ENCODE results near the gene ZNF593. TPM values are rescaled to one million over a fixed set of nuclear protein-coding genes. Genes with fewer than 3 reads are reported as not detected.
A peak's percentile ranks its signal among the peaks of the same experiment; 100 is the strongest.

The ZNF593 gene
- total and polyA plus RNA-seq, 4 experiments from 2014 or later = 10.7 to 32.9 (median 17.0) TPM

- intact Hi-C loops (cut with micrococcal nuclease) = no loop called here
- H3K4me1 Mint-ChIP-seq = peaks cover 5 to 11% (median 9%) of the 10 kb centered on the region in 4 donors
- POLR2A ChIA-PET (ENCODE audit: partially characterized antibody) = interaction anchor here (0.7 kb wide), 1 partner anchor 20 kb away, joined by 3 read pairs; no protein-coding TSS in a partner anchor
- H3K27me3 ChIP-seq (ENCODE audit: insufficient read depth, low read length) = no peaks in the 10 kb centered on the region
- no peak for DNase-seq
- no peak overlapping the region for H3K27ac ChIP-seq (ENCODE audit: low read depth, low read length)
- H3K4me1 ChIP-seq (ENCODE audit: insufficient read depth, low read length) = peaks cover 10% of the 10 kb centered on the region
- CTCF ChIA-PET (ENCODE audit: partially characterized antibody) = interaction anchor here (1.1 kb wide), 1 partner anchor 12 kb away, joined by 5 read pairs; no protein-coding TSS in a partner anchor
- no peak overlapping the region for H3K27ac Mint-ChIP-seq
- peaks cover 0 to 1% (median 0%) of the 10 kb centered on the region in 8 donors for H3K9me3 Mint-ChIP-seq
- no peaks in the 10 kb centered on the region for H3K27me3 Mint-ChIP-seq
- no peak overlapping the region for H3K4me3 ChIP-seq (ENCODE audit: low read length in 2 of 2)
- H3K4me3 Mint-ChIP-seq = no peak overlapping the region
- H3K9me3 ChIP-seq (ENCODE audit: control insufficient read depth in 1 of 2, low read length in 2 of 2) = no peaks in the 10 kb centered on the region
- no peaks in the 10 kb centered on the region for H3K36me3 Mint-ChIP-seq
- no peaks in the 10 kb centered on the region for H3K36me3 ChIP-seq (ENCODE audit: insufficient read depth, low read length)
Measured at GRCh38 chr1:26132834-26133167, 36.9 kb upstream of the ZNF593 start.

GRCh38 chr1:26134466-26134865 lies 35.2 kb upstream of the ZNF593 start:
- Mint-ChIP-seq H3K27me3 (no peaks in the 10 kb centered on the region), H3K36me3 (no peaks in the 10 kb centered on the region), H3K4me1 (peaks cover 6 to 8% (median 8%) of the 10 kb centered on the region in 4 donors), H3K9me3 (peaks cover 0 to 1% (median 0%) of the 10 kb centered on the region in 8 donors), H3K4me3 (no peak overlapping the region), H3K27ac (no peak overlapping the region)
- DNase-seq = no peak
- Histone ChIP-seq H3K4me3 (ENCODE audit: low read length in 2 of 2) (no peak overlapping the region), H3K27ac (ENCODE audit: low read depth, low read length) (no peak overlapping the region), H3K36me3 (ENCODE audit: insufficient read depth, low read length) (no peaks in the 10 kb centered on the region), H3K9me3 (ENCODE audit: control insufficient read depth in 1 of 2, low read length in 2 of 2) (no peaks in the 10 kb centered on the region), H3K27me3 (ENCODE audit: insufficient read depth, low read length) (no peaks in the 10 kb centered on the region), H3K4me1 (ENCODE audit: insufficient read depth, low read length) (peaks cover 10% of the 10 kb centered on the region)
- ChIA-PET CTCF (ENCODE audit: partially characterized antibody) (no interaction called here), POLR2A (ENCODE audit: partially characterized antibody) (no interaction called here)
- intact Hi-C loops (cut with micrococcal nuclease) = no loop called here

- no peak for DNase-seq
- CTCF ChIA-PET (ENCODE audit: partially characterized antibody) = interaction anchor here (0.9 to 12.7 kb wide), 3 partner anchors 13 to 84 kb away, joined by 3 to 296 read pairs (median 199); partner anchors contain the start of gene PDIK1L
- H3K36me3 Mint-ChIP-seq = no peaks in the 10 kb centered on the region
Measured at GRCh38 chr1:26138974-26139558, 30.6 kb upstream of the ZNF593 start.

GRCh38 chr1:26142159-26142558 lies 27.5 kb upstream of the ZNF593 start:
- intact Hi-C loops (cut with micrococcal nuclease) = no loop called here

More at GRCh38 chr1:26138974-26139558, 30.6 kb upstream of the ZNF593 start:
- intact Hi-C loops (cut with micrococcal nuclease) = no loop called here
- peaks cover 0 to under 1% (median 0%) of the 10 kb centered on the region in 8 donors for H3K9me3 Mint-ChIP-seq
- POLR2A ChIA-PET (ENCODE audit: partially characterized antibody) = interaction anchor here (1.4 to 2.5 kb wide), 3 partner anchors 12 to 34 kb away, joined by 3 to 21 read pairs (median 8); partner anchors contain the start of gene PDIK1L
- Histone ChIP-seq H3K4me1 (ENCODE audit: insufficient read depth, low read length) (peaks cover 10% of the 10 kb centered on the region), H3K4me3 (ENCODE audit: low read length in 2 of 2) (no peak overlapping the region), H3K9me3 (ENCODE audit: control insufficient read depth in 1 of 2, low read length in 2 of 2) (no peaks in the 10 kb centered on the region), H3K27ac (ENCODE audit: low read depth, low read length) (no peak overlapping the region), H3K36me3 (ENCODE audit: insufficient read depth, low read length) (no peaks in the 10 kb centered on the region), H3K27me3 (ENCODE audit: insufficient read depth, low read length) (no peaks in the 10 kb centered on the region)
- peak overlapping the region in 4 of 7 donors; percentile 18 to 72 (median 40) for H3K27ac Mint-ChIP-seq
- H3K27me3 Mint-ChIP-seq = no peaks in the 10 kb centered on the region
- H3K4me1 Mint-ChIP-seq = peaks cover 6 to 8% (median 8%) of the 10 kb centered on the region in 4 donors
- no peak overlapping the region for H3K4me3 Mint-ChIP-seq

GRCh38 chr1:26145041-26145959 lies 24.4 kb upstream of the ZNF593 start:
- DNase-seq = peak; percentile 70 to 76 (median 72)
- peaks cover 8% of the 10 kb centered on the region for H3K4me1 ChIP-seq (ENCODE audit: insufficient read depth, low read length)
- no peaks in the 10 kb centered on the region for H3K27me3 ChIP-seq (ENCODE audit: insufficient read depth, low read length)
- H3K36me3 ChIP-seq (ENCODE audit: insufficient read depth, low read length) = no peaks in the 10 kb centered on the region
- peaks cover 6 to 8% of the 10 kb centered on the region in 2 donors for H3K27me3 Mint-ChIP-seq
- H3K4me3 Mint-ChIP-seq = peak overlapping the region in 2 of 8 donors; percentile 58 to 66
- intact Hi-C loops (cut with micrococcal nuclease) = loop anchor here (1.0 to 5.0 kb wide), 5 partner anchors 19 to 248 kb away; no protein-coding TSS in a partner anchor
- H3K4me3 ChIP-seq (ENCODE audit: low read length in 2 of 2) = no peak overlapping the region
- H3K9me3 ChIP-seq (ENCODE audit: control insufficient read depth in 1 of 2, low read length in 2 of 2) = no peaks in the 10 kb centered on the region
- no peaks in the 10 kb centered on the region for H3K9me3 Mint-ChIP-seq
- CTCF ChIA-PET (ENCODE audit: partially characterized antibody) = interaction anchor here (0.6 to 12.7 kb wide), 31 partner anchors 9 to 313 kb away, joined by 3 to 296 read pairs (median 5); partner anchors contain the start of genes CEP85, PDIK1L and ZNF593
- H3K4me1 Mint-ChIP-seq = peaks cover 4 to 7% (median 5%) of the 10 kb centered on the region in 4 donors
- no peaks in the 10 kb centered on the region for H3K36me3 Mint-ChIP-seq
- no peak overlapping the region for H3K27ac ChIP-seq (ENCODE audit: low read depth, low read length)
- POLR2A ChIA-PET (ENCODE audit: partially characterized antibody) = interaction anchor here (0.6 to 4.1 kb wide), 11 partner anchors 18 to 131 kb away, joined by 3 to 48 read pairs (median 6); partner anchors contain the start of genes CEP85 and PDIK1L
- H3K27ac Mint-ChIP-seq = peak overlapping the region in 2 of 7 donors; percentile 22 to 36

More at GRCh38 chr1:26142159-26142558, 27.5 kb upstream of the ZNF593 start:
- H3K27ac ChIP-seq (ENCODE audit: low read depth, low read length) = no peak overlapping the region
- DNase-seq = no peak
- H3K9me3 Mint-ChIP-seq = no peaks in the 10 kb centered on the region
- H3K9me3 ChIP-seq (ENCODE audit: control insufficient read depth in 1 of 2, low read length in 2 of 2) = no peaks in the 10 kb centered on the region
- peaks cover 11 to 15% (median 13%) of the 10 kb centered on the region in 4 donors for H3K4me1 Mint-ChIP-seq
- H3K4me3 ChIP-seq (ENCODE audit: low read length in 2 of 2) = no peak overlapping the region
- H3K27me3 ChIP-seq (ENCODE audit: insufficient read depth, low read length) = no peaks in the 10 kb centered on the region
- no peaks in the 10 kb centered on the region for H3K36me3 ChIP-seq (ENCODE audit: insufficient read depth, low read length)
- ChIA-PET POLR2A (ENCODE audit: partially characterized antibody) (interaction anchor here (0.6 to 4.1 kb wide), 5 partner anchors 15 to 758 kb away, joined by 3 to 48 read pairs (median 3); partner anchors contain the start of genes GPATCH3 and PDIK1L), CTCF (ENCODE audit: partially characterized antibody) (interaction anchor here (1.1 to 12.7 kb wide), 8 partner anchors 16 to 275 kb away, joined by 3 to 296 read pairs (median 4); partner anchors contain the start of genes CEP85, PDIK1L and ZNF593)
- H3K4me1 ChIP-seq (ENCODE audit: insufficient read depth, low read length) = peaks cover 18% of the 10 kb centered on the region
- peaks cover 2 to 3% of the 10 kb centered on the region in 2 donors for H3K27me3 Mint-ChIP-seq
- no peaks in the 10 kb centered on the region for H3K36me3 Mint-ChIP-seq
- H3K27ac Mint-ChIP-seq = no peak overlapping the region
- H3K4me3 Mint-ChIP-seq = no peak overlapping the region

GRCh38 chr1:26145960-26146294 lies 23.8 kb upstream of the ZNF593 start:
- Histone ChIP-seq H3K9me3 (ENCODE audit: control insufficient read depth in 1 of 2, low read length in 2 of 2) (no peaks in the 10 kb centered on the region), H3K4me1 (ENCODE audit: insufficient read depth, low read length) (peaks cover 8% of the 10 kb centered on the region), H3K36me3 (ENCODE audit: insufficient read depth, low read length) (no peaks in the 10 kb centered on the region), H3K4me3 (ENCODE audit: low read length in 2 of 2) (no peak overlapping the region), H3K27ac (ENCODE audit: low read depth, low read length) (no peak overlapping the region), H3K27me3 (ENCODE audit: insufficient read depth, low read length) (no peaks in the 10 kb centered on the region)
- H3K27me3 Mint-ChIP-seq = peaks cover 6 to 8% of the 10 kb centered on the region in 2 donors
- H3K36me3 Mint-ChIP-seq = no peaks in the 10 kb centered on the region
- H3K27ac Mint-ChIP-seq = no peak overlapping the region
- H3K4me1 Mint-ChIP-seq = peaks cover 4 to 7% (median 5%) of the 10 kb centered on the region in 4 donors
- ChIA-PET CTCF (ENCODE audit: partially characterized antibody) (interaction anchor here (1.2 to 12.7 kb wide), 20 partner anchors 17 to 272 kb away, joined by 3 to 296 read pairs (median 5); partner anchors contain the start of genes CEP85, PDIK1L and ZNF593), POLR2A (ENCODE audit: partially characterized antibody) (interaction anchor here (0.6 to 4.1 kb wide), 6 partner anchors 19 to 130 kb away, joined by 3 to 48 read pairs (median 10); no protein-coding TSS in a partner anchor)
- no peaks in the 10 kb centered on the region for H3K9me3 Mint-ChIP-seq
- intact Hi-C loops (cut with micrococcal nuclease) = loop anchor here (1.0 to 5.0 kb wide), 5 partner anchors 18 to 249 kb away; no protein-coding TSS in a partner anchor
- no peak for DNase-seq
- no peak overlapping the region for H3K4me3 Mint-ChIP-seq
